Hypothalamus (tissue), 51 donors: Measurements from ENCODE around the gene MED1.
"Not testable (repeated sequence)": the region's sequence is repeated elsewhere in the genome, so short reads cannot be mapped to it uniquely, and the experiment has no call there.

Experiments used
- DNase-seq, 51 donors: peaks; one replicate each; lab custom pipeline; 2025; lab: John Stamatoyannopoulos, UW

Gene MED1

GRCh38 chr17:39450847-39451581, at the start of gene MED1:
MED1 (minus strand) TSS chr17:39451263; CDS start chr17:39451062, 201 bp downstream.
- DNase-seq = peak; percentile 11 to 93 (median 78)

- DNase-seq = not testable (repeated sequence)
Observed at GRCh38 chr17:39496921-39497320, 45.9 kb upstream of the MED1 start.

- no peak for DNase-seq
Observed at GRCh38 chr17:39487946-39488345, 36.9 kb upstream of the MED1 start.

- not testable (repeated sequence) for DNase-seq
Observed at GRCh38 chr17:39487490-39487889, 36.4 kb upstream of the MED1 start.

GRCh38 chr17:39486242-39486641, 35.2 kb upstream of the MED1 start:
- DNase-seq = no peak

GRCh38 chr17:39485555-39485954, 34.5 kb upstream of the MED1 start:
- DNase-seq = no peak

GRCh38 chr17:39484178-39484577, 33.1 kb upstream of the MED1 start:
- DNase-seq = no peak

GRCh38 chr17:39483506-39483905, 32.4 kb upstream of the MED1 start:
- no peak for DNase-seq

GRCh38 chr17:39479631-39480030, 28.6 kb upstream of the MED1 start:
- DNase-seq = not testable (repeated sequence)

GRCh38 chr17:39473310-39473709, 22.2 kb upstream of the MED1 start:
- no peak for DNase-seq

- DNase-seq = not testable (repeated sequence)
Observed at GRCh38 chr17:39468610-39469009, 17.5 kb upstream of the MED1 start.

- not testable (repeated sequence) for DNase-seq
Observed at GRCh38 chr17:39464639-39465181, 13.6 kb upstream of the MED1 start.

- DNase-seq = peak in 5 of 51 donors; percentile 2 to 18 (median 5)
Observed at GRCh38 chr17:39462631-39463375, 11.7 kb upstream of the MED1 start.

GRCh38 chr17:39461926-39462569, 11.0 kb upstream of the MED1 start:
- peak in 28 of 51 donors; percentile 13 to 80 (median 40) for DNase-seq

- peak; percentile 53 to 97 (median 89) for DNase-seq
Observed at GRCh38 chr17:39461113-39461925, 10.3 kb upstream of the MED1 start, which contains the start of gene CDK12. CDK12 (plus strand) TSS chr17:39461486; CDS start chr17:39462072, 586 bp downstream.

- no peak for DNase-seq
Observed at GRCh38 chr17:39455919-39456318, 4.9 kb upstream of the MED1 start.

- no peak for DNase-seq
Observed at GRCh38 chr17:39450051-39450450, 1.0 kb downstream of the MED1 start.

GRCh38 chr17:39447561-39447960, 3.5 kb downstream of the MED1 start:
- DNase-seq = no peak

- no peak for DNase-seq
Observed at GRCh38 chr17:39443326-39443725, 7.7 kb downstream of the MED1 start.

- not testable (repeated sequence) for DNase-seq
Observed at GRCh38 chr17:39439868-39440267, 11.2 kb downstream of the MED1 start.
